ENCODE results near the gene PLEKHA6. TPM values are rescaled to one million over a fixed set of nuclear protein-coding genes. Genes with fewer than 3 reads are reported as not detected.
"Not testable (repeated sequence)": the region's sequence is repeated elsewhere in the genome, so short reads cannot be mapped to it uniquely, and the experiment has no call there.

PLEKHA6 gene
- total RNA-seq, 1 donor from 2014 or later = 1.0 TPM

DNA sequence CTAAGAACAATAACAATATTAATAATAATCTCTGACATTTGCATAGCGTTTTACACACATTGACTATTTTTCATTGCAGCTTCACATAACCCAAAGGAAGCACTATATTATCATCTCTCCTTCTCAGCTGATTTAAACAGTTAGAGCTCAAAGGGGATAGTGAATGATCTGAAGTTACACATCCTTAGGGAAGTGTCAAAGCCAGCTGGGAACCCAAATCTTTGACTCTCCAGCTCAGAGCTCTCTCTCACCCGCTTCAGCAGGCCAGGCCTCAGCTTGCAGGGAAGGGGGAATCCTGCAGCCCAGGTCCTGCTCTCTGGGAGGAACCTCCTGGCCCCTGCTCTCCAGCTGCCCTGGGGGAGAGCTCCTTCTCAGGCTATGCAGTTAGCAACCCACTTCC lies 26.3 kb downstream of the PLEKHA6 start:
- Histone ChIP-seq H3K9me3 (ENCODE audit: control insufficient read depth in 3 of 3, low read length in 3 of 3) (no peaks in the 10 kb centered on the region), H3K27me3 (ENCODE audit: control insufficient read depth in 3 of 3, insufficient read depth in 3 of 3, low read length in 3 of 3) (peaks cover 0 to 9% (median 0%) of the 10 kb centered on the region in 3 donors), H3K4me3 (ENCODE audit: low read length in 3 of 3) (no peak overlapping the region), H3K27ac (ENCODE audit: low read depth, low read length) (no peak overlapping the region), H3K36me3 (ENCODE audit: control insufficient read depth in 3 of 3, insufficient read depth in 3 of 3, low read length in 3 of 3) (no peaks in the 10 kb centered on the region), H3K9ac (ENCODE audit: low read depth in 1 of 3, low read length in 3 of 3) (peak overlapping the region in 1 of 3 donors; percentile 3), H3K4me1 (ENCODE audit: control insufficient read depth in 3 of 3, insufficient read depth in 3 of 3, low read length in 3 of 3) (peaks cover 8 to 10% (median 8%) of the 10 kb centered on the region in 3 donors)

DNA sequence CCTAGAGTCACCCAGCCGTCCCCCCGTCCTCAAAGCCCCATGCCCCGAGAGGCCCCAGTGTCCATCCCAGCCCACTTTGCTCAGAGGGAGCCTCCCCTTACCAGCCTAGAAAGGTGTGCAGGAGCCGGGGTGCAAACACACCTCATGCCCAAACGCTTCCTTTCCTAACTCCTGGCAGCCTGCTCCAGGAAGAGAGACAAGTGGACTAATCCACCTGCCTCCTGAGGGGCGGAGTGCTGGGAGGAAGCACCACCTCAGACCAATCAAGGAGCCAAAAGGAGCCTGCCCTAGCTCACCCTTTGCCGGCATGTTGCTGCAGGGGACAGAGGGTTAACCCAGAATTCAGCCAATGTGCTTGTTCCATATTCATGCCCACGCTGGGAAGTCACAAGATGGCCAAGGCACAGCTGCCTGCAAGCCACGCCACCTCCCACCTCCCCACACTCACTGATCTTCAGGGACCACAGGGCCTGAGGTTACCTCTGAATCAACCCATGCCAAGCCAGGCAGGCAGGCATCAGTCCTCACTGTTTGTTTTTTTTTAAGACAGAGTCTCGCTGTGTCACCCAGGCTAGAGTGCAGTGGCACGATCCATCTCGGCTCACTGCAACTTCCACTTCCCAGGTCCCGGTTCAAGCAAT lies 27.8 kb downstream of the PLEKHA6 start:
- peaks cover 0 to 7% (median 0%) of the 10 kb centered on the region in 3 donors for H3K27me3 ChIP-seq (ENCODE audit: control insufficient read depth in 3 of 3, insufficient read depth in 3 of 3, low read length in 3 of 3)
- H3K4me1 ChIP-seq (ENCODE audit: control insufficient read depth in 3 of 3, insufficient read depth in 3 of 3, low read length in 3 of 3) = peaks cover 8 to 10% (median 8%) of the 10 kb centered on the region in 3 donors
- H3K36me3 ChIP-seq (ENCODE audit: control insufficient read depth in 3 of 3, insufficient read depth in 3 of 3, low read length in 3 of 3) = no peaks in the 10 kb centered on the region
- no peak overlapping the region for H3K9ac ChIP-seq (ENCODE audit: low read depth in 1 of 3, low read length in 3 of 3)
- no peak overlapping the region for H3K4me3 ChIP-seq (ENCODE audit: low read length in 3 of 3)
- no peaks in the 10 kb centered on the region for H3K9me3 ChIP-seq (ENCODE audit: control insufficient read depth in 3 of 3, low read length in 3 of 3)
- no peak overlapping the region for H3K27ac ChIP-seq (ENCODE audit: low read depth, low read length)

DNA sequence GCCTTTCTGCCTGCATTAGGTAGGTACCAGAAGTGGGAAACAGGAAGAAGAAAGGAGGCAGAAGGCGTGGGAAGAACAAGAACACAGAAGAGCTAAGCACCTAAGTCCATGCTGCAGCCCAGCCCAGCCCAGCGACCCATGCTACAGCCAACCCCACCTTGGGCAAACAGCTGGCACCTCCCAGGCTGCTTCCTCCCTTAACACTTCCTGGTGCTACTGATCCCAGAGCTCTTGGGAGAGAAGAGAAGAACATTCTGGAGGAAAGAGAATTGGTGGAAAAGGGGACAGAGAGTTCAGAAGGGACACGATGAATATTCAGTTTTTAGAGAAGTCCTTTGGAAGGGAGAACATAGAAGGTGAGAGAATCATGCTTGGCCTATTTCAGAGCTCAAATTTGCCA lies 28.5 kb downstream of the PLEKHA6 start:
- no peaks in the 10 kb centered on the region for H3K36me3 ChIP-seq (ENCODE audit: control insufficient read depth in 3 of 3, insufficient read depth in 3 of 3, low read length in 3 of 3)
- no peak overlapping the region for H3K9ac ChIP-seq (ENCODE audit: low read depth in 1 of 3, low read length in 3 of 3)
- no peaks in the 10 kb centered on the region for H3K9me3 ChIP-seq (ENCODE audit: control insufficient read depth in 3 of 3, low read length in 3 of 3)
- no peak overlapping the region for H3K27ac ChIP-seq (ENCODE audit: low read depth, low read length)
- H3K27me3 ChIP-seq (ENCODE audit: control insufficient read depth in 3 of 3, insufficient read depth in 3 of 3, low read length in 3 of 3) = peaks cover 0 to 7% (median 0%) of the 10 kb centered on the region in 3 donors
- no peak overlapping the region for H3K4me3 ChIP-seq (ENCODE audit: low read length in 3 of 3)
- peaks cover 9 to 12% (median 11%) of the 10 kb centered on the region in 3 donors for H3K4me1 ChIP-seq (ENCODE audit: control insufficient read depth in 3 of 3, insufficient read depth in 3 of 3, low read length in 3 of 3)

DNA sequence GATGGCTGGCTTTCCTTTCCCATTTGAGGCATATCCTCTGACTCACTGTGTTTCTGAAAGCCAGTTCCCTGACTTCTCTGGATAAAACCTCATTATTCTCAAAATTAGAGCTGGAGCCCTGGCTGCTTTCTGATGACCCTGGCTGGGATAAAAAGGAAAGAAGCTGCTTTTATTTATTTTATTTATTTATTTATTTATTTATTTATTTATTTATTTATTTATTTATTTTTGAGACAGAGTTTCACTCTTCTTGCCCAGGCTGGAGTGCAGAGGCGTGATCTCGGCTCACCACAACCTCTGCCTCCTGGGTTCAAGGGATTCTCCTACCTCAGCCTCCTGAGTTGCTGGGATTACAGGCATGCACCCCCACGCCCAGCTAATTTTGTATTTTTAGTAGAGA lies 31.9 kb downstream of the PLEKHA6 start:
- peaks cover 7 to 10% (median 9%) of the 10 kb centered on the region in 3 donors for H3K4me1 ChIP-seq (ENCODE audit: control insufficient read depth in 3 of 3, insufficient read depth in 3 of 3, low read length in 3 of 3)
- not testable (repeated sequence) for H3K9ac ChIP-seq (ENCODE audit: low read depth in 1 of 3, low read length in 3 of 3); H3K27ac ChIP-seq (ENCODE audit: low read depth, low read length); H3K9me3 ChIP-seq (ENCODE audit: control insufficient read depth in 3 of 3, low read length in 3 of 3); H3K36me3 ChIP-seq (ENCODE audit: control insufficient read depth in 3 of 3, insufficient read depth in 3 of 3, low read length in 3 of 3); H3K27me3 ChIP-seq (ENCODE audit: control insufficient read depth in 3 of 3, insufficient read depth in 3 of 3, low read length in 3 of 3); H3K4me3 ChIP-seq (ENCODE audit: low read length in 3 of 3)

DNA sequence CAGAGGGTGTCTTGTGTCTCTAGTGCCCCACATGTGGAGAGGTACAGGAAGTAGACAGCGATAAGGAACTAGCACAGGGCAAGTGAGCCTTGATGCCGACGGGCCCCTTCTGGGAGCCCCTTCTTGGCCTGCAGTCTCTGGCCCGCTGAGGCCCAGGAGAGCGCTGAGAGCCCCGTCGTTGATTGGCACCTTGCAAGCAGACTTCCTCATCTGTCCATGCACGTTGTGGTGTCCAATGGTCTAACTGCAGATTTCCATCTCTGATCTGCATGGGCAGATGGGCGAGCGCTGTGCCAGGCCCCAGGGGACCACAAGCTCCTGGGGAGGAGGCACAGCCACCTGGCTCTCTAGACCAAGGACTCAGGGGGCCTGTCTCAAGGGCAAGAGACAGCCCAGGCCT lies 32.4 kb downstream of the PLEKHA6 start:
- Histone ChIP-seq H3K9ac (ENCODE audit: low read depth in 1 of 3, low read length in 3 of 3) (no peak overlapping the region), H3K9me3 (ENCODE audit: control insufficient read depth in 3 of 3, low read length in 3 of 3) (no peaks in the 10 kb centered on the region), H3K27ac (ENCODE audit: low read depth, low read length) (no peak overlapping the region), H3K36me3 (ENCODE audit: control insufficient read depth in 3 of 3, insufficient read depth in 3 of 3, low read length in 3 of 3) (no peaks in the 10 kb centered on the region), H3K27me3 (ENCODE audit: control insufficient read depth in 3 of 3, insufficient read depth in 3 of 3, low read length in 3 of 3) (peaks cover 0 to 3% (median 0%) of the 10 kb centered on the region in 3 donors), H3K4me1 (ENCODE audit: control insufficient read depth in 3 of 3, insufficient read depth in 3 of 3, low read length in 3 of 3) (peaks cover 6 to 10% (median 7%) of the 10 kb centered on the region in 3 donors), H3K4me3 (ENCODE audit: low read length in 3 of 3) (no peak overlapping the region)

DNA sequence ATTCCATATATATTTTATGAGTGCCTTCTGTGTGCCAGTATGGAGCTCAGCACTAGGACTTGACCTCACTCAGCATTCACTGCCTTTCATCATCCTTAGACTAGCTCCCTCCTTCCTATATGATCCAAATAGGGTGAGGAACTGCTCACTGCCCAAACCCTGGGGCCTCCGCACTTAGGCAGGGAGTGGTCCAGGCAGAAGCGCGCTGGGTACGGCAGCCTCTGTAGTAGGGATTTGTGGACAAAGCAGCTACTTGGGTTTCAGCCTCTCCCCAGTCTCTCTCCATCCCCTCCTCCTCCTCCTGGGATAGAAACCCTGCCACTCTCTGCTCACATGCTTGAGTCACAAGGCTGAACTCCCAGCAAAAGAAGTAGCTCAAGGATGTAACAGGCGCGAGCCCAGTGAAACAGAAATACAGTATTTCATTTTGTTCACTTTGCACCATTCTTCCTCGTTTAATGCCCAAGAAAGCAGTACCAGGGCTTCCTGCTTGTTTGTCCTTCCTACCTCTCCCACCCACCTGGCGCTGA lies 32.9 kb downstream of the PLEKHA6 start:
- H3K27ac ChIP-seq (ENCODE audit: low read depth, low read length) = no peak overlapping the region
- H3K4me1 ChIP-seq (ENCODE audit: control insufficient read depth in 3 of 3, insufficient read depth in 3 of 3, low read length in 3 of 3) = peaks cover 6 to 10% (median 7%) of the 10 kb centered on the region in 3 donors
- H3K27me3 ChIP-seq (ENCODE audit: control insufficient read depth in 3 of 3, insufficient read depth in 3 of 3, low read length in 3 of 3) = peaks cover 0 to under 1% (median 0%) of the 10 kb centered on the region in 3 donors
- no peak overlapping the region for H3K9ac ChIP-seq (ENCODE audit: low read depth in 1 of 3, low read length in 3 of 3)
- no peaks in the 10 kb centered on the region for H3K36me3 ChIP-seq (ENCODE audit: control insufficient read depth in 3 of 3, insufficient read depth in 3 of 3, low read length in 3 of 3)
- H3K9me3 ChIP-seq (ENCODE audit: control insufficient read depth in 3 of 3, low read length in 3 of 3) = no peaks in the 10 kb centered on the region
- H3K4me3 ChIP-seq (ENCODE audit: low read length in 3 of 3) = no peak overlapping the region

DNA sequence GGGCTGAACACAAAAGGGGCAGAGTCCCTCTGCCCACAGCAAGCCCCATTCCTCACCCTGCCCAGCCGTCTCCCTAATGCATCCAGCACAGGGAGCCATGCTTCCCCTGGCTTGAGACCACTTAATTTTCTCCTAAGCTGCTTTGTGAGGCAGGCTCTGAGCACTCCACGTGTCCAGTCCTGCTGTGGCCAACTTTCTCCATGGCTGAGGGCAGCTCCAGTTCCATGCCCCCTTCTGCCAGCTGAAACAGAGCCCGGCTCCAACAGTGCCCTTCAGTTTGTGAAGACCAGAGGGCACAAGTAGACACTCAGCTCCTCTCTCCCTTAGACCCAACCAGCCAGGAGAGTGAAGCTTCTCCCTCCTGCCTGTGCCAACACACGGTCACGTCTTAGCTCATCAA lies 33.8 kb downstream of the PLEKHA6 start:
- Histone ChIP-seq H3K9ac (ENCODE audit: low read depth in 1 of 3, low read length in 3 of 3) (no peak overlapping the region), H3K9me3 (ENCODE audit: control insufficient read depth in 3 of 3, low read length in 3 of 3) (no peaks in the 10 kb centered on the region), H3K27me3 (ENCODE audit: control insufficient read depth in 3 of 3, insufficient read depth in 3 of 3, low read length in 3 of 3) (no peaks in the 10 kb centered on the region), H3K4me1 (ENCODE audit: control insufficient read depth in 3 of 3, insufficient read depth in 3 of 3, low read length in 3 of 3) (peaks cover 6 to 10% (median 7%) of the 10 kb centered on the region in 3 donors), H3K36me3 (ENCODE audit: control insufficient read depth in 3 of 3, insufficient read depth in 3 of 3, low read length in 3 of 3) (no peaks in the 10 kb centered on the region), H3K4me3 (ENCODE audit: low read length in 3 of 3) (no peak overlapping the region), H3K27ac (ENCODE audit: low read depth, low read length) (no peak overlapping the region)

DNA sequence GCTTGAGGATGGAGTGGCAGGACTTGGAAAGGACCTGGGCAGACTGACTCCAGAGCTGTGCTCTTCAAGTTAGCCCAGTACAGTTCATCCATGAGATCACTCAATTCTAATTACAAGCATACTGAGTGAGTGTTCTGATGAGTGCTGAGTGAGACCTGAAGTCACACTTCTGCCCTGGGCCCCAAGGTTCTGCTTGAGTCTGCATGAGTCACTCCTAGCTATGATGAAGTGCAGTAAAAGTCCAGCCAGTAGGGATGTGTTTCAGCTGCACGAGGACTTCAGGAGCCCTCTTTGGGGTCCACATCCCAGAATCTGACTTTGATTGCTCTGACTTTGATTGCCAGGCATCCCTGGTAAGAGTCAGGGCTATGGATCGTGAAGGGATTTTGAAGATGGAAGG lies 35.8 kb downstream of the PLEKHA6 start:
- no peak overlapping the region for H3K9ac ChIP-seq (ENCODE audit: low read depth in 1 of 3, low read length in 3 of 3)
- H3K4me3 ChIP-seq (ENCODE audit: low read length in 3 of 3) = no peak overlapping the region
- no peaks in the 10 kb centered on the region for H3K36me3 ChIP-seq (ENCODE audit: control insufficient read depth in 3 of 3, insufficient read depth in 3 of 3, low read length in 3 of 3)
- no peak overlapping the region for H3K27ac ChIP-seq (ENCODE audit: low read depth, low read length)
- H3K4me1 ChIP-seq (ENCODE audit: control insufficient read depth in 3 of 3, insufficient read depth in 3 of 3, low read length in 3 of 3) = peaks cover 6 to 10% (median 7%) of the 10 kb centered on the region in 3 donors
- no peaks in the 10 kb centered on the region for H3K9me3 ChIP-seq (ENCODE audit: control insufficient read depth in 3 of 3, low read length in 3 of 3)
- peaks cover 0 to 4% (median 0%) of the 10 kb centered on the region in 3 donors for H3K27me3 ChIP-seq (ENCODE audit: control insufficient read depth in 3 of 3, insufficient read depth in 3 of 3, low read length in 3 of 3)

DNA sequence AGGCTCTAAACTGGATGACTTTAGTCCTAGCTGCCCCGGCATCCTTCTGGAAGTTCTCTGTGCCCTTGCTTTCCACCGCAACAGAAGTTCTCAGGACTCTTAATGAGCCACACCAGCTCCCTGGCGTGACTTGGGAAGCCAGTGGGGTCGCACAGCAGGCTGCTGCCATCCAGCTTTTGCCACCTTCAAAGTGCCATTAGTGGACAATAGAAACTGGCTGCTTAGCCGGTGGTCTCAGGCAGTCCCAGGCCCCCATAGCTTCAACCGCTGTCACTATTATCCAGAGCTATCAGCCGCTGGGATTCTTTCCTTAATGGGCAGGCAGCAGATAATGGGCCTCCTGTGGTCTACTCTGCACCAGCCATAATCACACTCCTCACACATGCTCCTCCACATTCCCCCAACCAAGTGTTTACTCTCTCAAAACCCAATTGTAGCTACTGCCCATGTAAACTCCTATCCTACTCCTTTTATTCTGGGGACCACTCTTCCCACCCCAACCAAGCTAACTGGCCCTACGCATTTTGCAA lies 37.3 kb downstream of the PLEKHA6 start:
- peaks cover 7 to 12% (median 9%) of the 10 kb centered on the region in 3 donors for H3K4me1 ChIP-seq (ENCODE audit: control insufficient read depth in 3 of 3, insufficient read depth in 3 of 3, low read length in 3 of 3)

DNA sequence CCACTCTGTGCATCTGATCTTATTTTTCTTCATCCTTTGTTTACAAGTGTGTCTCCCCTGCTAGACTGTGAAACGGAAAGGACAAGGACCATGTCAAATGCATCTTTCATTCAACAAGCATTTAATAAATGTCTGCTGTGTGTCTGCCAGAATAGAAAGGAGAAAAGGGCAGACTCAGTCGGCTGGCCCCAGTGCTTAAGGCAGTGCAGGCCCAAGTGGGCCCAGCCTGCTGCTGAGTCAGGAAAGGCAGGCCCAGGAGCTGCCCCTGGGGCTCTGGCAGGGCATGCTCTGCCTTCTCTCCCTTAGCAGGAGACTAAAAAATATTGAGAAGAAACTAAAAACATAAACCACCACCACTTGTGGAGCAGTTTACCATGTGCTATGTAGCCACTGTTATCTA lies 38.1 kb downstream of the PLEKHA6 start:
- Histone ChIP-seq H3K9me3 (ENCODE audit: control insufficient read depth in 3 of 3, low read length in 3 of 3) (no peaks in the 10 kb centered on the region), H3K4me3 (ENCODE audit: low read length in 3 of 3) (no peak overlapping the region), H3K36me3 (ENCODE audit: control insufficient read depth in 3 of 3, insufficient read depth in 3 of 3, low read length in 3 of 3) (no peaks in the 10 kb centered on the region), H3K27me3 (ENCODE audit: control insufficient read depth in 3 of 3, insufficient read depth in 3 of 3, low read length in 3 of 3) (peaks cover 0 to 4% (median 0%) of the 10 kb centered on the region in 3 donors), H3K9ac (ENCODE audit: low read depth in 1 of 3, low read length in 3 of 3) (no peak overlapping the region), H3K4me1 (ENCODE audit: control insufficient read depth in 3 of 3, insufficient read depth in 3 of 3, low read length in 3 of 3) (peaks cover 7 to 12% (median 12%) of the 10 kb centered on the region in 3 donors), H3K27ac (ENCODE audit: low read depth, low read length) (no peak overlapping the region)

More for the DNA sequence above, 37.3 kb downstream of the PLEKHA6 start:
- no peak overlapping the region for H3K27ac ChIP-seq (ENCODE audit: low read depth, low read length)
- H3K36me3 ChIP-seq (ENCODE audit: control insufficient read depth in 3 of 3, insufficient read depth in 3 of 3, low read length in 3 of 3) = no peaks in the 10 kb centered on the region
- peaks cover 0 to 4% (median 0%) of the 10 kb centered on the region in 3 donors for H3K27me3 ChIP-seq (ENCODE audit: control insufficient read depth in 3 of 3, insufficient read depth in 3 of 3, low read length in 3 of 3)
- H3K9me3 ChIP-seq (ENCODE audit: control insufficient read depth in 3 of 3, low read length in 3 of 3) = no peaks in the 10 kb centered on the region
- H3K9ac ChIP-seq (ENCODE audit: low read depth in 1 of 3, low read length in 3 of 3) = no peak overlapping the region
- H3K4me3 ChIP-seq (ENCODE audit: low read length in 3 of 3) = no peak overlapping the region
